NK-92 (cell line): ENCODE measurements around the gene PAXX.

Source experiments
- DNase-seq: peaks from one replicate; lab custom pipeline; 2025; ENCODE audit not compliant: unreplicated experiment; lab: John Stamatoyannopoulos, UW

PAXX gene

GRCh38 chr9:136964833-136965422 is 27.3 kb upstream of the PAXX start:
- DNase-seq = no peak

GRCh38 chr9:136965771-136966484 is 26.3 kb upstream of the PAXX start:
- DNase-seq = no peak

DNA sequence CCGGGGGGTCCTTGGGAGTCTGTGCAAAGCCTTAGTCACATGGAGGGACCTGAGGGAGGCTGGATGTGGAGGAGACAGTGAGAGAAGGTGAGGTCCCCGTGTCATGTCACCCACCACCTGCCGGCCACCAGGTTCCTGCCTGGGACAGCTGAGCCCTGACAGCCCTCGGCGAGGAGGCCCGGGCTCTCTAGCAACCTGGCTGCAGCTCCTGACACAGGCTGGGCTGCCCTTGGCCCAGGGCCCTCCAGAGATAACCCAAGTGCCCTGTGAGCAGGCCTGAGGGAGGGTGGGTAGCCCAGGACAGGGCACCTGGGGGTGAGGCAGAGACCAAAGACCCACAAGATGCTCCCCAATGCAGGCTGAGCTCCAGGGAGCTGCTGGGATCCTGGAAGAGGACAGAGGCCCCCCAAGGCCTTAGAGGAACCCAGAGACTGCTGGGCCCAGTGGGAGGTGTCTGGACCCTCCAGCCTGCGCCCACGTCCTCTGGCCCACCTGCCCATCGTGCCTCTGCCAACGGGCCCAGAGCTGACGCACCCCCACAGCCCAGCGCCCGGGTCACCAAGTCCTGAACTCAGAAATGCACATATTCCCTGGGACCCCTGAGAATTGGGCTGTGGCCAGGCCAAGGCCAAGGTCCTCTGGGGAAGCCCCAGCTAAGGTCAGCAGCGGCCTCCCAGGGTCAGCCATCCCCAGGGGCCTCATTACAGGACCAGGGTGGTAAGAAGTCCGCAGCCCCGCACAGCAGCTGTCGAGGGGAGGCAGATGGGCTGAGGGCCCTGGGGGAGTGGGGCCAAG is 23.7 kb upstream of the PAXX start:
- DNase-seq = no peak

GRCh38 chr9:136969150-136969549 is 23.1 kb upstream of the PAXX start:
- DNase-seq = no peak

DNA sequence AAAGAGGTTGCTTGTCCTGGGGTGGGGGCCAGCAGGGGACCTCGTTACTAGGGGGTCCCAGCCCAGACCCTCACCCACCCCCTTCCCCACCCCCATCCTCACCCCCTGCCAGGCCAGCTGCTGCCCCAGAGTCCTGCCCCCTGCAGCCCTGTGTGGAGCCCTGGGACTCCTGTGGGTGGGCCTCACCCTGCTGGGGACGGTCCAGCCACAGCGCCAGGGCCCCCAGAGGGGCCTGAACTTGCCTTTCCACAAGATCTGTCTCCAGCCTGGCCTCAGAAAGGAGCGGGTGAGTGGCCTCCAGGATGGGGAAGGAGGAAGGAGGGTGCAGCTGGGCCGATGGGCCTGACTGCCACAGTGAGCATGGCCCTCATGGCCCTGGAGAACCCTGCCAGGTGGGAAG is 22.4 kb upstream of the PAXX start:
- no peak for DNase-seq

DNA sequence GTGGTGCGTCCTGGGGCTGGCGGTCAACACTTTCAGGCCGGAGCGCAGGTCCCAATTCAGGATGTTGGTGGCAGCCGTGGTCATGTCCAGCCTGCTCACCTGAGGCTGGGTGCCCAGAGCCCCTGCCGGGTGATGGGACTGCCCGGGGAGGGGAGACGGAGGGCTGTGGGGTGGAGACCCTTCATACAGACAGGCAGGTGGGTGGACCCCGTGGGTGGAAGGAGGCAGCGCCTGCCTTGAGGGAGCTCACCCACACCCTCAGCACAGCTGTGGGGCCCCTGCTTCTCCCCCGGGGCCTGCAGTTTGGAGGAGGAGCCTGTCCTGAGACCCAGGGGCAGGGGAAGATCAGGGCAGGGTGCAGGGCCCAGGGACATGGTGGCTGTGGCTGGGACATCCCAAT is 21.9 kb upstream of the PAXX start:
- DNase-seq = no peak

DNA sequence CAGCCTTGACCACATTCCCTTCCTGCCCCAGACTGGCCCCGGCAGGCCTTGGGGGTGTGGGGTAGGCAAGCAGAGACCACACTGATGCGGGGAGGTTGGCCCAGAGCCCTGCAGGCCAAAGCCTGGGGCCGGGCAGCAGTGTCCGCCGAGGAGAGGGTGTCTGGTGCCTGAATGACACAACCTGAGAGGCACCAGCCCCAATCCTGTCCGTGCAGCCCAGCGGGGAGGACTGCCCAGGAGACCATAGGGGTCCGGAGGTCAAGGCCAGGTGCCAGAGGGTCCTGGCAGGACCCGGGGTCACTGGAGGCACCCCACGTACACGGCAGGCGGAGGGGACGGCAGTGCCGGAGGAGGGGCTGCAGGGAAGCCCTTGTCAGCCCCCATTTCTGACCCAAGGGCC is 20.5 kb upstream of the PAXX start:
- no peak for DNase-seq

GRCh38 chr9:136972335-136972734 is 19.9 kb upstream of the PAXX start:
- no peak for DNase-seq

DNA sequence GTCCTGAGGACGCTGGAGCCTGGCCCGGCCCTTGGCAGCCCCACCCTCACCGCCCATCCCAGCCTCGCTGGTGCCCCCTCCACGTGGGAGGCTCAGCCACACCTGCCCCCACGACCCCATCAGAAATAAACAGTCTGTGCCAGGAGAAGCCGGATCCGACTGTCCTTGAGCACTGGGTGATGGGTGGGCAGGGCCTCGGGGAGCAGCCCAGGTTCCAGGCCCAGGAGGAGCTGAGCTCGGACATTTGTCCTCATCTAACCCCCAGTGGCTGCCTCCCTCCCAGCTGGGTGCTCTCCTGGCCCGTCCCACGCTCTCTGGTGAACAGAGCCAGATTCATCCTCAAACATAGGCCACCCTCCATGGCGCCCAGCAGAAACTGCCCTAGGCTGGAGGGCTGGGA is 19.5 kb upstream of the PAXX start:
- no peak for DNase-seq

DNA sequence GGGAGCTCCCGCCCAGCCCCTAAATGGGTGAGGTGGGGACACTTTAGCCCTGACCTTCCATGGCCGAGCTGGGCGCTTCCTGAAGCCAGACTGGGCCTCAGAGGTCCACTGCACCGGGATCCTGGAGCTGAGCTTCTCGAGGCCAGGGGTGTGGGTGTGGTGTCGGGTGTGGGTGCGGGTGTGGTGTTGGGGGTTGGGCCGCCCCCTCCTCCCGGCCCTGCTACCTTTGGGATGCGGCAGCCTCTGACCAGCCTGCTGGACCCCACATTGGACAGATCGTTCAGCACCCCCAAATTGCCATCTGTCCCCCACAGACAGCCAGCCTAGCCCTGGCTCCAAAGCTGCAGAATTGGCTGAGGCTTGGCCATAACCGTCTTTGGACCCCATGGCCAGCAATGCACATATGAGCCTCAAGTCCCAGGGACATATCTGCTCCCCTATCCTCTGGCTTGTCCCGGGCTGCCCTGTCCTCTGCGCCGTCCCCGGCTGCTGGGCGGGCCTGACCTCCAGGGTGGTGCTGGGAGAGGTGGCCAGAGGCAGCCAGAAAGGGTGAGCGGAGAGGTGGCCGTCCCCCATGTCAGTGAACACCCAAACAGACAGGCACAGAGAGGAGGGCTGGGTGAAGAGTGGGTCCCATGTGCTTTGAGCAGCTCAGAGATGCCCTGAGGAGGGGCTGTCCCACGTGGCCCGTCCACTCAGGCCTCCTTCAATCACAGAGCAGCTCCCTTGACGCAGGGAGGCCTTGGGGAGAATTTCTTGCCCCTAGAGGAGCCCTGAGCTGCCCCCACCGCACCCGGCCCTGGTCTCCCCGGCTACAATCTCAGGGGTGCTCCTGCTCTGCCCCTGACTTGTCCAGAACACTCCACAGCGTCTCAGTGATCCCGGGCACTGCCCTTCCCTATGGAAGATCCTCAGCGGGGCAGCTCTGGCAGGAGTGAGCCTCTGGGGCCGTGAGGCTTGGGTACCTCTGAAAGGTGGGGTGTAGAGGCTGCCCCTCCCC is 18.3 kb upstream of the PAXX start:
- DNase-seq = no peak

DNA sequence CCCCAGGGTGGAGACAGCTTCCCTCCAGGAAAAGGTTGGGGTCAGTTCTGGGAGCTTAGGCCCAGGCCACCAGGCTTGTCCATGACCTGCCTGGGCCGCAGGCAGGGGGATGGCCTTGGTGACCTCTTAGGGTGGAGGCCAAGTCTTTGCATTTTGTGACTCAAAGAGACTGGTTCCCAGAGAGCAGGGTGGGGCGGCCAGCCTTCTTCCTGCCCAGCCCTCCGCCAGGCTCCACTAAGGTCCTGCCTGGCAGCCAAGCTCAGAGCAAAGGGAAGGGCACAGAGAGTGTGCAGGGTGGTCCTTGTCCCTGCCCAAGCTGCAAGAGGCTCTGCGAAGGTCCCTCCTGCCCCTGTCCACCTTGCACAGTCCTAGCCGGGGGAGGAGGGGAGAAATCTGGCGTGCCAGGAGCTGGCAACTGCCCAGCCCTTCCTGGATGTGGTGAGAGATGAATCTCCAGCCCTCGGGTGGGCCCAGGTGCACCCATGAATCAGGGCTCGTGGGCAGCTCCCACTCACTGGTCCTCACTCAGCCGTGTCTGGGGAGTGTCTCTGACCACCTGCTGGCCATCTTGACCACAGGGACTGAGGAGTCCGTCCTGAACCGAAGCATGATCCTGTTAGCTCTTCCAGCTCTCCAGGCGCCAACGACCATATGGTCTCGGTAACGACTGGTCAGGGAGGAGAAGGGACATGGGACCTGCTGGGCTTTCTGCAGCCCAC is 17.2 kb upstream of the PAXX start:
- no peak for DNase-seq

- no peak for DNase-seq
These were observed 16.6 kb upstream of the PAXX start for GRCh38 chr9:136975644-136976043.

- no peak for DNase-seq
These were observed 15.0 kb upstream of the PAXX start, which contains the start of gene PTGDS for GRCh38 chr9:136977223-136977622. Gene PTGDS (plus strand): TSS chr9:136977504. CDS start chr9:136977579, 75 bp downstream.

- DNase-seq = no peak
These were observed 14.6 kb upstream of the PAXX start for GRCh38 chr9:136977649-136978072.

DNA sequence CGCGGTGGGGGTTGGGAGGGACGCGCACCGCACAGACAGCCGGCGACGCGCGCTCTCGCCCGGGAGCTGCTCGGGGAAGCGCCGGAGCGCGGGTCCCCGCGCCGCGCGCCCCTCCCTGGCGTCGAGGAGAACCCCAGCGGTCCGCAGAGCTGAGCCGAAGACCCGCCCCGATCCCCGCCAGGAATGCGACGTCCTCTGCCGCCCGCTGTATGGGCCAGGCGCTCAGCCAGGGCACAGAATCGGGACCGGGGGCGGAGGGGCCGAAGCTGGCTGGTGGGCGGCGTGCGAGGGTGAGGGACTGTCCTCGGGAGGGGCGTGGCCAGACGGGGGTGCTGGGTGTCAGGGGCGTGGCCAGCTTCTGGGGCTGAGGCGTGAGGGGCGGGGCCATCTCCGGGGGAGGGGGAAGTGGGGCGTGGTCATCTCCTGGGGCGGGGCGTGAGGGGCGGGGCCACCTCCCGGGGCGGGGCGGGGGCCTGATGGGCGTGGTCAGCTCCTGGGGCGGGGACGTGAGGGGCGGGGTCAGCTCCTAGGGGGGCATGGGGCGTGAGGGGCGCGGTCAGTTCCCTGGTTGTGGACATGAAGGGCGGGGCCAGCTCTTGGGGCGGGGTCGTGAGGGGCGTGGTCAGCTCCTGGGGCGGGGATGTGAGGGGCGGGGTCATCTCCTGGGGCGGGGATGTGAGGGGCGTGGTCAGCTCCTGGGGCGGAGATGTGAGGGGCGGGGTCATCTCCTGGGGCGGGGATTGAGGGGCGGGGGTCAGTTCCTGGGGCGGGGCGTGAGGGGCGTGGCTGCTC is 14.0 kb upstream of the PAXX start:
- no peak for DNase-seq

GRCh38 chr9:136978865-136979544 is 13.2 kb upstream of the PAXX start:
- no peak for DNase-seq

GRCh38 chr9:136979769-136980587 is 12.2 kb upstream of the PAXX start:
- DNase-seq = no peak
